HG02642 (cell line): Measurements from ENCODE around the gene FRS3.
A peak's percentile ranks its signal among the peaks of the same experiment; 100 is the strongest.

Experiments
- ATAC-seq: cut with Tn5 transposase; IDR thresholded peaks from one replicate; pipeline ENCODE4 v1.9.1; 2021; ENCODE audit warnings: mild to moderate bottlenecking; ENCODE audit not compliant: unreplicated experiment, poor library complexity

Gene FRS3

DNA sequence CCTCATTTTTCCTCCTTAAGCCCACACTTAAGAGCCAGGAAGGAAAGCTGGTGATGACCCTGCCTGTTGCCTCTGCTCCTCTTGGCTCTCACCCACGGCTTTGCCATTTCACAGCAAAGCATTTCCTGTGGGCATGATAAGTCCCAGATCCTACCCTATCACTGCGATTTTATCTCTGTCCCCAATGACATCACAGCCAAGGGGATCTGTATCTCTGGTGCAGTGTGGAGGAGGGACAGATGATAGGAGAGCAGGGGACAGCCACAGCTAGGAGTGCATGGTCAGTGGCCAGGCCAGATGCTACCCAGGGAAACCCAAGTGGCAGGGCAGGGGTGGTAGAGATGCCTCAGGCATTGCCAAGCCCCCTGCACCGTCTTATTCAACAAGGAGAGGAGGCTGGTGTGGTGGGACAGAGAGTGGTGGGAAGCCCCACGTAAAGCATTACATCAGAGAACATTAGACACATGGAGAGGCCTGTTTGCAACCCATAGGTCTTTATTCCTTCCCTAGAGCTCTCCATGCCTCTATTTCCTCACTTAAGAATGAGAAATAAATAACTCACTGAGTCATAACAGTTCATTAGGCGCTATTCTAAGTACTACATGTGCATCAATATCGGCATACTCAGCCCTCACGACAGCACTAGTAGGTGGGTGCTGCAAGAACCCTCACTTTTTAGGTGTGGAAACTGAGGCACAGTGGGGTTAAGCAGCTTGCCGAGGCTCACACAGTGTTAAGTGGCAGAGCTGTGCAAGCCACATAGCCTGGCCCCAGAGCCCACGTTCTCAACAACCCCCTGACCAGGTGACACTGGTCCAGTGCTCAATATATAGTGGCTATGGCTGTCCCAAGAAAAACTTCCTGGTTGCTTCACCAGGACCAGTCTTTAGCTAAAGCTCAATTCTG, 48.9 kb downstream of the FRS3 start:
- ATAC-seq: no peak

DNA sequence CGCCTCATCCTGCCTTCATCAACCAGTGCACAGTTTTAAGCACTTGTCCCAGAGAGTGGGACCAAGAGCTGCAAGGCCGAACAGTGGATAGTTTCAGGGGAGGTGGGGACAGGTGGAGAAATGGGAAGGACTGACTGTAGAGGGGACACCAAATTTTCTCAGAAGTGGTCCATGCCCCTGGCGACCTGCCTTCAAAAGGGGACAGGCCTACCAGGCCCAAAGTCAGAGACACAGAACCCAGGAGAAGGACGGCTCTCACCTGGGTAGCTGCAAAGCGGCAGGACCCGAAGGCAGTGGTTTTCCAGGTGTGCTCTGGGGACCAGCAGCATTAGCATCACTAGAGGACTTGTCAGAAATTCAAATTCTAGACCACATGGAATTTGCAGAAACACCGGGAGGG, 50.1 kb downstream of the FRS3 start:
- ATAC-seq: no peak

DNA sequence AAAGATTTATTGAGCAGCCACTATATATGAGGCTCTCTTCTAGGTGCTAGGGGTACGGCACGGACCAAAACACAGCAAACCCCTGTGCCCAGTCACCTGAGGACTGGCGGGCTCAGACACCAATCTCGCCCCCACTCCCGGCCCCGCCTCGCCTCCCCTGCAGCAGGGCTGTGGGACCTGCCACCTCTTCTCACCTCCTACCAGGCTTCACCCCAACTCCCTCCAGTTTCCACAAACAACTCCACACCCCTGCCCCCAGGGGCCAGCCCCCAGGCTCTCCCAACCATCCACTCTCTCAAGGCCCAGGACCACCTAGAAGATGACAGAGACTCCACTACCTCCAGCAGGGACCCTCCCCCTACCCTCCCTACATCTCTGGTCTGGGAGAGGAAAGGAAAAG, 50.7 kb downstream of the FRS3 start:
- no peak for ATAC-seq

DNA sequence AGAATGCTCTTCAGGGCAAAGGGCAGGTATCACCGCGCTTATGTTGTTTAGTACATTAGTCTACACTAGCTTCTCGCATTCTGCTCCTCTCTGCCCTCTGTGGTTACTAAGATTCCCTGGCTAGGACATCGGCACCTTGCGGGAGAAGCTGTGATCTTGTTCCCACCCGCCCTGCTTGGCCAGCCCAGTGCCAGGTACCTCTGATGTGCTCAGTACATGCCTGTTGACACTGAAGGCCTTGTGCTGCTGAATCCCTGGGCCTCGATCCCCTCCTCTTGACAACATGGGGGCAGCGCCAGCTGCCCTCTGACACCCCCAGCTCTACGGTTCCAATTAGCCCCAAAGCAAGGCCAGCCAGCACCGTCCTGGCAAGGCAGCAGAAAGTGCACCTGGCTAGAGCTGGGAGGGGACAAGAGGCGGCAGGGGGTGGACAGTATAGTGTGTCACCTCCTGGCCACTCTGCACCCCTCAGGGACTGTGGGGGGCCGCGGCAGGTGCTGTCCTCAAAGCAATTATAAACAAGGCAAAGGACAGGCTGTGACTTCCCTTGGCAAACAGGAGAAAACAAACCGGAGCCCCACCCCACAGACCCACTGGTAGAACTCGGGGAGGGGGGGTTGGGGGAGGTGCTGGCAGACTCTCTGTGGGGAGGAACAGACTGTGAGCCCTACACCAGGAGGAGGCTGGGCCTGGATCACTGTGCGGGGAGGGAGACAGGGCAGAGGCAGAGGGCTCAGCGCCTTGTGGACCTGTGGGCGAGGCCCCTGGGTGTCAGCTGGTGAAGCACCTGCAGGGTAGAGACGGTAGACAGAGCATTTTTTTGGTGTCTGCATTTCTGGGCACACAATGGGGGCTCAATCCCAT, 51.4 kb downstream of the FRS3 start:
- ATAC-seq: no peak

DNA sequence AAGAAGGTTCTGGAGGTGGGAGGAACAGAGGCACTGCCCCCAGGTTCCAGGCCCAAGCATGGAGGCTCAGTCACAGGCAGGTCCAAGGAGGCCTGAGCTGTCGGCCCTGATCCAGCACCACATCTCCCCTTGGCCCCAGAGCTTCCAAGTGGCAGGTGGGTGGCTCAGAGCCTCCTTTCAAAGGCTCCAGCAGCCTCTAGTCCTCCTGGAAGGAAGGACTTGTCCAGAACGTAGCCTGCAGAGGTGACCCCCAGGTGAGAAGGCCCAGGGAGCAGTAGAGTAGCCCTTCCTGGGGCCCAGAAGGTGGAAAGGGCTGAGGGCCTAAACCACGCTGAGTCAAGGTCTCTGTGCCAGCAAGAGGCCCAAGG, 52.0 kb downstream of the FRS3 start:
- ATAC-seq: no peak

DNA sequence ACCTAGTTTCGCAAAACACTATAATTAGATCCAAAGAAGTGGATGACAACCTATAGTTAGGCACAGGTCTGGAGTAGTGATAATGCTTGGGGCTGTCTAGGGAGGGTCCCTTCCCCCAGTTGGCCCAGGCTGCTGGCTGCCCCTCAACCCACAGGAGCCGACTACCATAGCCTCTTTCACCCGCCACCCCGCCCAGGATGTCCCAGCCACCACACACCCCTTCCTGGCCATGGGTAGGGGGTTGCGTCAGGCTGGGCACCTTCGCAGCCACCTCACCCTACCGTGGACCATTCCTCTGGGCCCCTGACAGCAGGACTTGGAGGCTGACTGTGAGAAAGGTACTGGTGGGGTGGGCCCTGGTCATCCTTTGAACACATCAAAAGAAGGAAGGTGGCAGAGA, 52.8 kb downstream of the FRS3 start:
- no peak for ATAC-seq

DNA sequence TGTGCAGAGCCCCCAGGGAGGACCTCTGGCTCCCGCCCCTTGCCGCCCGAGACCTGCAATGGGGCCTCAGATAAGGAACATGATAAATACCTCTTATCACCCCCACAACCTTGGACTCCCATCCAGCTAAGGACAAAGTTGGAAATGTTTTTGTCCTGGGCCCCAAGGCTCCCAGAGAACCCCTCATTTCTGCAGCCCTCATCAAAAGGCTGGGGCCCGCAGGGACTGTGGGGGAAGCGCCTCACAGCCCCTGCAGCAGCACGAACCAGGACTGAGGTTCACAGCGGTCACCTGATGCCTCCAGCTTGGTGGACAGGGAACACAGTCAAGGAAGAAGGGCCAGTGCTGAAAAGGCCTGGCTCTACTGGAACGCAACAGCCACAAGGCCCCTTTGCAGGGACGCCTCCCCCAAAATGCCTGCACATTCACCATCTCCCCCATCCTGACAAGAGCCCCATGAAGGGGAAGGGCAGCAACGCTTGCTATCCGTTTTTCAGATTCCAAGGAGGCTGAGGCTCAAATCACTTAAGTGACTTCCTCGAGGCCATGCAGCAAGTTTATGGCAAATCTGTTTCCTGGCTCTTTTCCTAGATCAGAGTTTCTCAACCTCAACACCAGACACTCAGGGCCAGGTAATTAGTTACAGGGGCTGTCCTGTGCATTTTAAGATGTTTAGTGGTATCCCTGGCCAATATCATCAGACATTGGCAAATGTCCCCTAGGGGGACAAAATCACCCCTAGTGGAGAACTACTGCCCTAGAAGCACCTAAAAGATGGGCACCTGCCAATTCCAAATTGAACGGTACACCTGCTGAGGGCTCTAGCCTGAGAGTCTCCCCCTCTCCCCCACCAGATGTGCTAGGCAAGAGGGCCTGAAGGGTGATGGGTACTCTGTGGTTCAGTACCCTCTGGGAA, 54.9 kb downstream of the FRS3 start:
- no peak for ATAC-seq

DNA sequence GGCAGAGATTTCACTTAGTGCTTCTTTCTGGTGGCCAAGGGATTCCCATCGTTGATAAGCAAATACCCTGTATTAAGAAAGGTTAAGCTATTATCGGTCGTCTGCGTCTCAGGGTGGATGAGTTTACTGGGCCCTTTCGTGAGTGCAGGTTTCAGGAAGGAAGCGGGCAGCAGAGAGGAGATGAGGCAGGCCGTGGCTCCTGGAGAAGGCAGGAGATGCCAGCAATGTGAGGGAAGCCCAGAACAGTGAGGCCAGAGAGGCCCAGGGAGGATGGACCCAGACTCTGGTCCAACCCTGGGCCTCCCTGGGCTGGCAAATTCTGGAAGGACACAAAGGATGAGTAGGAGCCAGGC, 55.5 kb downstream of the FRS3 start:
- no peak for ATAC-seq

DNA sequence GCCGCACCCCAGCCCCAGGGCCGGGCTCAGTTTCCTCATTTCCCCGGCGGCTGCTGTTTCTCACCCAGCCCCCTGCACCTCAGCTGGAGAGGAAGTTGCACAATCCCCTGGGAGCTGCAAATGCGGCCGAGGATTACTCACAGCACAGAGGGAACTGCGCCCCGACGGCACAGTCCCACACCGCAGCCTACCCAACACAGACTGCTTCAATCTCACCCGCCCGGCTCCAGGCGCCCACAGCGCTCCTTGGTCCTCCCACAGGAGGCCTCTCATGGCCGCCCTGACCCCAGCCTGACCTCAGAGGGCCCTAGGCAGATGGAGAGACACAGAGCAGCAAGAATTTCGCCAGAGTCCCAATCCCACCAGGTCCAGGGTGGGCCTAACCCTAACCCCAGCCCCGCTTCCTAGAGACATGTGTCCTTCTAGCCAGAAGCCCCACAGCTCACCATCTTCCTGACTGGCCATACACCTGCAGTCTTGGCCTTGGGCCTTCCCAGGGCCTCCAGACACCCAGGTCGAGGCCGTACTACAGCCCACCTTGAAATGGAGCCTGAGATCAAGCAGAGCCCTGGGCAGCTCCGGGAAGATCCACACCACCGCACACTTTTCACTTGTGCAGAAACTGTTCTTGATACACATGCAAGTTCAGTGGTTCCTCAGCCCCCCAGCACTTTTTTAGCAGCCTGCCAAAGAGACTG, 56.0 kb downstream of the FRS3 start:
- peak; percentile 82 for ATAC-seq

DNA sequence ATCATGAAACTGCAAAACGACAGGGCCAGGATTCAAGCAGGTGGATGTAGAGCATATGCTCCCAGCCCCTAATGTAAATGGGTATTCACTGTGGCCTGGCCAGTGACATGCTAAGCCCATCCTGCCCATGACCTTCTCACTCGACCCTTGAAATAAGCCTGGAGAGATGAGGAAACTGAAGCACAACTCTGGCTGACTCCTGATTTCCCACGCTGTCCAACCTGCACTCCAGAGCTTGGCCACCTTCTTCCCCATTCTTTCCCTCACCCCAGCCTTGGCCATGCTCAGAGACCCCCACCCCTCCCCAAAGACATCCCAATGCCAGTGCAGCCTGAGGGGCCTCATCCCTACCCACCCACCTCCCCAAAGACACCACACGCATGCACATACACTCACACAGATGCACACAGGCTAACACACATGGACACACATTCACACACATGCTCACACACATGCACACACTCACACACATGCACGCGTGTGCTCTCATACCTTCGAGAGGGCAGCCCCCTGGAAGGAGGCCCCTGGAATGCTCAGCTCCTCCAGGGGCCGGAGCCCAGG, 56.7 kb downstream of the FRS3 start:
- no peak for ATAC-seq

DNA sequence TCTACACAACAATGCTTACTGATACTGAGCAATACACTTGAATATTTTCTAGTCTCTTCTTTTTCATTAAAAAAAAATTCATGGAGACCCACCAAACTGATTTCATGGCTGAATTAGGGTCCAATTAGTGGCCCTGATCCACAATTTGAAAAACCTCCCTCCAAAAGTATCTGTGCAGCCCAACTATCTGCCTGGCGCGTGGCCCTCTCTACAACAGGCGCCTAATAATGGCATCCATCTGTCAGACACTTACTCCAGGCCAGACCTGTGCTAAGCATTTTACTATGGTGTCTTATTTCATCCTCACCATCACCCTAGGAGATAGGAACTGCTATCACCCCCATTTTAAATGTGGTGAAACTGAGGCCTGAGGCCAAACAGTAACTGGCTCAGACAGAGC, 58.3 kb downstream of the FRS3 start:
- ATAC-seq: no peak

DNA sequence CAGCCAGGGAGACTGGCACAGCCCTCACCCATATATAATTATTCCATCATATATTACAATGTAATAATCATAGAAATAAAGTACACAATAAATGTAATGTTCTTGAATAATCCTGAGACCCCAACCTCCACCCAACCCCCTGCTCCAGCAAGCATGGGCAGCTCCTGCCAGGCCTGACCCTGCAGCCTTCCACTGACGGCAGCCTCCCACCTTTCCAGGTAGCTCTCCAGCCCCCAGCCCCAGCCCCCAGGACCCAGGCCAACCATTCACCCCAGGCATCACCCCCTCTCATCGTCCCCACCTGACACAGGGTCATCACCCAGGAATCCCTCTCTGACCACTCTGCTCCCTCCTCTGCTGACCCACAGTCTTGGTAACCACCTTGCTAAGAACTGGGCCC, 58.9 kb downstream of the FRS3 start:
- no peak for ATAC-seq

DNA sequence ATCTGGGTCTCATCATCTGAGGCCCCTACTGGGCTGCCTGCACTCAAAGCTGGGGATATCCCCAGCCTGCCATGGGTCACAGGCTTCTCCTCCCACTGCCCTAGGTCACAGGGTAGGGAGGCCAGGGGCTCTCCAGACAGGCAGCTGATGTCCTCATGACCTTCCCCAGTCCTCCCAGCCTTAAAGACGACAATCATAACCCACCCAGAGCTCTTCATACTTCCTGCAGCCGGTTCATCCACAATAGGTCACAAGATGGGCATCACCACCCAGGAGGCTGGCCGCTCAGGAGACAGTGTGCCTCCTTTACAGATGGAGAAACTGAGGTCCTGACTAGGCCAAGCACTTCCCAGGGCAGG, 59.5 kb downstream of the FRS3 start:
- ATAC-seq: no peak
